Measurements from ENCODE around the gene SOD2. TPM values are rescaled to one million over a fixed set of nuclear protein-coding genes. Genes with fewer than 3 reads are reported as not detected.
"Not testable (repeated sequence)": the region's sequence is repeated elsewhere in the genome, so short reads cannot be mapped to it uniquely, and the experiment has no call there.

The SOD2 gene
- total and polyA plus RNA-seq, 12 donors: 129 to 3,032 (median 386) TPM

DNA sequence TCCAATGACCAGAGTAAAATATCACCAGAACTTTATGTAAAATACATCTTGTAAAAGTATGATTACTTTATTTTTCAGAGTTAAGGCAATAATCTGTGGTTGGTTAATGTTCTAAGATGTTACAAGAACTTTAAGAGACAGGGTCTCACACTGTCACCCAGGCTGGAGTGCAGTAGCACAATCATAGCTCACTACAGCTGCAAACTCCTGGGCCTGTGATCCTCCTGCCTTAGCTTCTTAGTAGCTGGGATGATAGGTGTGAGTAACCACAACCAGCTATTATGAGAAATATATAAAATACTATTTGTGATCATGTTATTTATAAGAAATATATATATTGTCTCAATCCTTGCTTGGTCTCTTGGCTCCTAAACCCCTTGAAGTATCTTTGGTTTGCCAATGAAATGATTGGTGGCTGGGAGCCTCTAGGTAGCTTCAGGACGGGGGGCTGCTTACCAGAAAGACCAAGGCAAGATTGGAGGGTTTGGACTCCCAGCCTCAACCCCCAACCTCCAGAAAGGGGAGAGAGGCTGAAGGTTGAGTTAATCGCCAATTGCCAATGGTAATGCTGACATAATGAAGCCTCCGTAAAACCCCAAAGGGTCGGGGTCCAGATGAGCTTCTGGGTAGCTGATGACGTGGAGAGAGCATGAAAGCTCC is 15.4 kb downstream of the SOD2 start:
- peaks cover 0 to 40% of the 10 kb centered on the region in 2 donors for H3K36me3 ChIP-seq (replicated peaks in 1 of 2)
- WGBS, 4 donors: 90 to 99% (median 98%) methylated on average over 2 to 5 of the region's 5 CpGs
- intact Hi-C loops (cut with DNase I): no loop called here
- H3K27ac ChIP-seq: no peak overlapping the region
- peaks cover 0 to 17% of the 10 kb centered on the region in 2 donors for H3K4me1 ChIP-seq (replicated peaks in 1 of 2)
- TF ChIP-seq, protein P1, sequence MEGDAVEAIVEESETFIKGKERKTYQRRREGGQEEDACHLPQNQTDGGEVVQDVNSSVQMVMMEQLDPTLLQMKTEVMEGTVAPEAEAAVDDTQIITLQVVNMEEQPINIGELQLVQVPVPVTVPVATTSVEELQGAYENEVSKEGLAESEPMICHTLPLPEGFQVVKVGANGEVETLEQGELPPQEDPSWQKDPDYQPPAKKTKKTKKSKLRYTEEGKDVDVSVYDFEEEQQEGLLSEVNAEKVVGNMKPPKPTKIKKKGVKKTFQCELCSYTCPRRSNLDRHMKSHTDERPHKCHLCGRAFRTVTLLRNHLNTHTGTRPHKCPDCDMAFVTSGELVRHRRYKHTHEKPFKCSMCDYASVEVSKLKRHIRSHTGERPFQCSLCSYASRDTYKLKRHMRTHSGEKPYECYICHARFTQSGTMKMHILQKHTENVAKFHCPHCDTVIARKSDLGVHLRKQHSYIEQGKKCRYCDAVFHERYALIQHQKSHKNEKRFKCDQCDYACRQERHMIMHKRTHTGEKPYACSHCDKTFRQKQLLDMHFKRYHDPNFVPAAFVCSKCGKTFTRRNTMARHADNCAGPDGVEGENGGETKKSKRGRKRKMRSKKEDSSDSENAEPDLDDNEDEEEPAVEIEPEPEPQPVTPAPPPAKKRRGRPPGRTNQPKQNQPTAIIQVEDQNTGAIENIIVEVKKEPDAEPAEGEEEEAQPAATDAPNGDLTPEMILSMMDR (IDR thresholded peaks at IDR 0.05): no peak
- no peak for TF ChIP-seq POLR2A (IDR thresholded peaks at IDR 0.05)
- H3K9me3 ChIP-seq (replicated peaks in 1 of 3): no peaks in the 10 kb centered on the region
- H3K4me3 ChIP-seq: no peak overlapping the region
- no peak for DNase-seq
- no peaks in the 10 kb centered on the region for H3K27me3 ChIP-seq

DNA sequence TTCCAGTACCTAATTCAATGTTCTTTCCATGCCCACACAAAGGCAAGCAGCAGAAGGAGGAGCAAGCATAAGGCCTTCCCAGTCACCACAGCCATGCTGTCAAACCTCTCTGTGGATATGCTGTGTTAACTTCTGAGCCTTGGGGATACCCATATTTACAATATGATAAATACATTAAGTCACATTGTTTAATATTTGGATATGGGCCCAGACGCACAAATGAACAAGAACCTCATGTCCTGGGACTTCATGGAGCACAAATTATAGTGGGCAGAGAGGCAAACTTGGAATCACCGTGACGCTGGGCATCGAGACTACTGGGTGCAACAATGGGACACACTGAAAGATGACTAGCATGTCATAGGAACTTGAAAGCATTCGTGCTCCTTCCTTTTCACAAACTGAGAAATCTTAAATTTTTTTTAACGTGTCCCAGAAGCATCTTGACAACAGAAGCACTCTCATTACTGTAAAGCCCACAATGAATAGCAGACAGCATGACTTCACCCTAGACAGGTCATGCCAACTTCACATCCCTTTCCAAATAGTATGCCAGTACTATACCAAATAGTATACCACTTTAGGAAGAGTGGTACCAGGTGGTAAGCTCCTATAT is 16.0 kb downstream of the SOD2 start:
- intact Hi-C loops (cut with DNase I): no loop called here
- no peak for DNase-seq
- H3K27me3 ChIP-seq: no peaks in the 10 kb centered on the region
- WGBS, 4 donors: 85 to 95% (median 92%) methylated on average over 6 of the region's 6 CpGs
- H3K4me3 ChIP-seq: no peak overlapping the region
- H3K4me1 ChIP-seq (replicated peaks in 1 of 2): peaks cover 0 to 17% of the 10 kb centered on the region in 2 donors
- no peaks in the 10 kb centered on the region for H3K9me3 ChIP-seq (replicated peaks in 1 of 3)
- peaks cover 0 to 36% of the 10 kb centered on the region in 2 donors for H3K36me3 ChIP-seq (replicated peaks in 1 of 2)
- H3K27ac ChIP-seq: no peak overlapping the region
- TF ChIP-seq POLR2A (IDR thresholded peaks at IDR 0.05): no peak
- TF ChIP-seq, protein P1 (IDR thresholded peaks at IDR 0.05): no peak

DNA sequence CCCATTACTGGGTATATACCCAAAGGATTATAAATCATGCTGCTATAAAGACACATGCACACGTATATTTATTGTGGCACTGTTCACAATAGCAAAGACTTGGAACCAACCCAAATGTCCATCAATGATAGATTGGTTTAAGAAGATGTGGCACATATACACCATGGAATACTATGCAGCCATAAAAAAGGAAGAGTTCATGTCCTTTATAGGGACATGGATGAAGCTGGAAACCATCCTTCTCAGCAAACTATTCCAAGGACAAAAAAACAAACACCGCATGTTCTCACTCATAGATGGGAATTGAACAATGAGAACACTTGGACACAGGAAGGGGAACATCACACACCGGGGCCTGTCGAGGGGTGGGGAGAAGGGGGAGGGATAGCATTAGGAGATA is 16.8 kb downstream of the SOD2 start:
- intact Hi-C loops (cut with DNase I); DNase-seq: not testable (repeated sequence)
- WGBS, 4 donors: 88 to 95% (median 90%) methylated on average over 4 of the region's 4 CpGs

DNA sequence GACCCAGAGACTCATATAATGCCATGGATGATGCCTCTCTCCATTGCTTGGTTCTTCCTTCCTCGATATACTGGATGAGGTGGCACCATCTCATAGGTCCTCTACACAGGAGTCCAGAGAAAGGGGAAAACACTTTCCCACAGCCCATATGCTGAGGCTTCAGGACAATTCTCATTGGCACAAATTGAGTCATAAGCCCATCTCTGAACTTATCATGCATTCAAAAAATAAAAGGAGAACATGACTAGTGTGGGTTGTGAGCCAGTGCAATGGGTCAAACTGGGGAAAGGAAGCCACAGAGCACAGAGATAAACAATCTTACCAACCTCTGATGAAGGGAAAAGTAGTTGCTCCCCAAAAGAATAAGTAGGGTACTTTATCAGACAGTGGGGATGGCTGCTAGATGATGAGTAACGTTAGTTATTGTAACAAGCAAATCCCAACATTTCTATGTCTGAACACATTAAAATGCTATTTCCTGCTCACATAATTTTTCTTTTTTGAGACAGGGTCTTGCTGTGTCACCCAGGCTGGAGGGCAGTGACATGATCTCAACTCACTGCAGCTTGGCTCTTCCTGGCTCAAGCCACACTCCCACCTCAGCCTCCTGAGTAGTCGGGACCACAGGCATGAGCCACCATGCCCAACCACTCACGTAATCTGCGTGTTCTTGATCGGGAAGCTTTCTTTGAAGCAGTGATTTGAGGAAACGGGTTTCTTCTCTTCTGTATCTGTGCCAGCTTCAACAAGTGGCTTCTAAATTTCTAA is 27.0 kb downstream of the SOD2 start:
- no peak for DNase-seq
- Histone ChIP-seq H3K27me3 (no peaks in the 10 kb centered on the region), H3K4me3 (no peak overlapping the region), H3K9me3 (replicated peaks in 1 of 3) (no peaks in the 10 kb centered on the region), H3K27ac (no peak overlapping the region), H3K4me1 (replicated peaks in 1 of 2) (no peaks in the 10 kb centered on the region), H3K36me3 (replicated peaks in 1 of 2) (no peaks in the 10 kb centered on the region)
- intact Hi-C loops (cut with DNase I): no loop called here
- WGBS, 4 donors: 89 to 97% (median 93%) methylated on average over 4 to 7 of the region's 7 CpGs
- TF ChIP-seq POLR2A (IDR thresholded peaks at IDR 0.05): no peak
- TF ChIP-seq, protein P1 (IDR thresholded peaks at IDR 0.05): no peak

More for the DNA sequence above, 16.8 kb downstream of the SOD2 start:
- not testable (repeated sequence) for H3K4me3 ChIP-seq; H3K9me3 ChIP-seq (replicated peaks in 1 of 3); H3K27me3 ChIP-seq; H3K27ac ChIP-seq
- peaks cover 0 to 30% of the 10 kb centered on the region in 2 donors for H3K36me3 ChIP-seq (replicated peaks in 1 of 2)
- peaks cover 0 to 17% of the 10 kb centered on the region in 2 donors for H3K4me1 ChIP-seq (replicated peaks in 1 of 2)

DNA sequence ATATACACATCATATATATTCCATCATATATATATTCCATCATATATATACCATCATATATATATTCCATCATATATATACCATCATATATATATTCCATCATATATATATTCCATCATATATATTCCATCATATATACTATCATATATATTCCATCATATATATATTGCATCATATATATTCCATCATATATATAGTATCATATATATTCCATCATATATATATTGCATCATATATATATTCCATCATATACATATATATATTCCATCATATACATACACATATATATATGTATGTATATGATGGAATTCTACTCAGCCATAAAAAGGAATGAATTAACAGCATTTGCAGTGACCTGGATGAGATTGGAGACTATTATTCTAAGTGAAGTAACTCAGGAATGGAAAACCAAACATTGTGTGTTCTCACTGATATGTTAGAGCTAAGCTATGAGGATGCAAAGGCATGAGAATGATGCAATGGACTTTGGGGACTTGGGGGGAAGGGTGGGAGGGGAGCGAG is 29.6 kb downstream of the SOD2 start:
- DNase-seq; H3K27ac ChIP-seq; H3K4me1 ChIP-seq (replicated peaks in 1 of 2); H3K4me3 ChIP-seq; H3K9me3 ChIP-seq (replicated peaks in 1 of 3); H3K36me3 ChIP-seq (replicated peaks in 1 of 2); intact Hi-C loops (cut with DNase I); H3K27me3 ChIP-seq: not testable (repeated sequence)
- 92 to 100% (median 98%) methylated on average over 1 of the region's 1 CpG for WGBS, 4 donors

DNA sequence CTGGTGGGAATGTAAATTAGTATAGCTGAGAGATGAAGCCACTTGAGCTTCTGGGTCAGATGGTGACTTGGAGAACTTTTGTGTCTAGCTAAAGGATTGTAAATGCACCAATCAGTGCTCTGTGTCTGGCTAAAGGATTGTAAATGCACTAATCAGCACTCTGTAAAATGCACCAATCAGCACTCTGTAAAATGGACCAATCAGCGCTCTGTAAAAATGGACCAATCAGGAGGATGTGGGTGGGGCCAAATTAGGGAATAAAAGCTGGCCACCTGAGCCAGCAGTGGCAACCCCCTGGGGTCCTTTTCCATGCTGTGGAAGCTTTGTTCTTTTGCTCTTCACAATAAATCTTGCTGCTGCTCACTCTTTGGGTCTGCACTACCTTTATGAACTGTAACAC is 31.1 kb downstream of the SOD2 start:
- H3K4me3 ChIP-seq; H3K27me3 ChIP-seq; H3K36me3 ChIP-seq (replicated peaks in 1 of 2); H3K27ac ChIP-seq; H3K9me3 ChIP-seq (replicated peaks in 1 of 3); DNase-seq; H3K4me1 ChIP-seq (replicated peaks in 1 of 2); intact Hi-C loops (cut with DNase I): not testable (repeated sequence)
- WGBS, 4 donors: 95 to 100% (median 100%) methylated on average over 1 of the region's 1 CpG
